GM23248 (cell line): Measurements from ENCODE around the gene SLC13A2.

Experiments used
- EZH2 ChIP-seq: fragments of 200-600 bp; sonication (generic); IDR thresholded peaks from 2 replicates; pipeline ENCODE4 v1.6.1; 2018; ENCODE audit warnings: antibody characterized with exemption, mild to moderate bottlenecking; ENCODE audit not compliant: insufficient read depth, poor library complexity, severe bottlenecking
- EZH2phosphoT487 ChIP-seq: fragments of 200-600 bp; sonication (generic); IDR thresholded peaks from 2 replicates; pipeline ENCODE4 v1.6.1; 2018; ENCODE audit warnings: antibody characterized with exemption, moderate library complexity, mild to moderate bottlenecking, low read depth; ENCODE audit not compliant: insufficient read depth

DNA sequence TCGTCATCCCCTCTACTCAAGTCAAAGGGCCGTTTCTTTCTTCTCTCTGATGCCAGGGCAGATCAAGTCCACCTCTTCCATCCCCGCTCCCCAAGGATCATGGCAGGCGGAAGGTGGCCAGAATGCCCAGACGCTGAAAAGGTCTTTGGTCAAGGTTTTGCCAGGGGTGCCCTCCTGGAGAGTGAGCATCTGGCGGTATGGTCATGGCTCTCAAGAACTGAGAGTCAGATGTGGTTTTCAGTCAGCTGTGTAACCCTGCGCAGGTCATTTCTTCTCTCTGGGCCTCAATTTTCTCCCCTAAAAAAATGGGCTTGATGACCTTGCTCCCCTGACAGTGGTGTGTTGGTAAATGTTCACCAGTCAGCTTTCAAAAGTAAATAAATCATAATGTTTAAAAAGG lies 45.1 kb downstream of the SLC13A2 start:
- TF ChIP-seq EZH2 (no peak), EZH2phosphoT487 (no peak)
